NCI-H2029 treated with DMSO at 0.1 percent for 48 hours (cell line): Measurements from ENCODE around the gene EFS.

ENCODE experiments used
- DNase-seq: peaks from one replicate; lab custom pipeline; 2025; lab: John Stamatoyannopoulos, UW

The EFS gene

DNA sequence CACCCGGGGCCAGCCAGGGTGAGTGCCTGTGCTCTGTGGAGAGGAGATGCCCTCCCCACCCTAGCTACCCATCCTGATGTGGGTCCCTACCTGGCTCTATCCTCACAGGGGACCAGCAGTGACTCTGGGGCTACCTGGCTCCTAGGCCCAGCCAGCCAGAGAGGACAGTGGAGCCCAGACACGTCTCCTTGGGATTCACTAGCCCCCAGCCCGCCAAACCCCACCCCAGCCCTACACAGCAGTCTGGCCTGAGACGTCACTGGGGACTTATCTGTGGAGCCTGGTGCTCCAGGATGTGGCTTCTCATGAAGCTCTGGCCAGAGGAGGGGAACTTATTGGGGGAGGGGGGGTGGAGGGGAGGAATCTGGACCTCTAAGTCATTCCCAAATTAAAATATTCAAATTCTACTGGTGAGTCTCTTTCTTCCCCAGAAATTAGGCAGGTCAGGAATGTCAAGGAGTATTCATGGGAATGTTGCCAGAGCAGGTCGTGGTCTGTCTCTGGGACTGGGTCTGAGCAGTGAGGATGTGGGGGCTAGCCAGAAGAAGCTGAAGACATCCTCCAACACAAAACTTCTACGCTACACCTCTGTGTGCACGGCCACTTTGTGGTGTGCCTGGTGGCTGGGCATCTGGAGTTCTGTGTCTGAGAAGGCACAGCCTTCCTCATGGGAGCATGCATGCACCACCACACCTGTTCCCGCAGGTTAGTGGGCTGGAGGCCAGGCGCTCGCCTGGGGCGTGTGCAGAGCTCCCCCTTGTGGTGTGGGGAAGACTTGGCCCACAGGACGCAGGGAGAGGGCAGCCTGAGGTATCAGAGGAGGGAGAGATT is 14.6 kb upstream of the EFS start:
- peak; percentile 99 for DNase-seq

DNA sequence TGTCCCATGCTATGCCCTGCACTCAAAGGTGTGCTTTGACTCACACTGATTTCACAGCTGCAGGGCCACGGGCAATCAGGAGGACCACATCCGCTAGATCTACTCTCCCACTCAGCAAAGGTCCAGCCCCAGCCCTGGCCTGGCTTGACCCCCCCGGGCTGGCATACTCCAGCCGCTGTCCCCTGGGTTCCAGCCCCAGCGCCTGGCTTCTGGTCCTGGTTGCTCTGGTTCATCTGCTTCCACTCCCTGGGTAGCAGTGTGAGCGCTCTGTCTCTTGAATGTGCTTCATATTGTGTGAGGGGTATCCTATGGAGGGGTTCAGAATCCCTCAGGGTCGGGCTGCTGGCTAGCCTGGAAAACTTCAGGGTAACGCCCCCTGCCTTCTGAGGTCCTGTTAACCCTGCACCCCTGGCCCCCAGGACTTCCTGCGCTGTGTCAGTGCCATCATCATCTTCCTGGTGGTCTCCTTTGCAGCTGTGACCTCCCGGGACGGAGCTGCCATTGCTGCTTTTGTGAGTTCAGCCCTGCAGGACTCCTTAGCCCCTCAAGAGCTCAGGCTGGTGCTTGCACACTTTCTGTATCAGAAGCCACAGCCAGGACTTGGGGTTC is 13.7 kb upstream of the EFS start:
- DNase-seq, result no peak

DNA sequence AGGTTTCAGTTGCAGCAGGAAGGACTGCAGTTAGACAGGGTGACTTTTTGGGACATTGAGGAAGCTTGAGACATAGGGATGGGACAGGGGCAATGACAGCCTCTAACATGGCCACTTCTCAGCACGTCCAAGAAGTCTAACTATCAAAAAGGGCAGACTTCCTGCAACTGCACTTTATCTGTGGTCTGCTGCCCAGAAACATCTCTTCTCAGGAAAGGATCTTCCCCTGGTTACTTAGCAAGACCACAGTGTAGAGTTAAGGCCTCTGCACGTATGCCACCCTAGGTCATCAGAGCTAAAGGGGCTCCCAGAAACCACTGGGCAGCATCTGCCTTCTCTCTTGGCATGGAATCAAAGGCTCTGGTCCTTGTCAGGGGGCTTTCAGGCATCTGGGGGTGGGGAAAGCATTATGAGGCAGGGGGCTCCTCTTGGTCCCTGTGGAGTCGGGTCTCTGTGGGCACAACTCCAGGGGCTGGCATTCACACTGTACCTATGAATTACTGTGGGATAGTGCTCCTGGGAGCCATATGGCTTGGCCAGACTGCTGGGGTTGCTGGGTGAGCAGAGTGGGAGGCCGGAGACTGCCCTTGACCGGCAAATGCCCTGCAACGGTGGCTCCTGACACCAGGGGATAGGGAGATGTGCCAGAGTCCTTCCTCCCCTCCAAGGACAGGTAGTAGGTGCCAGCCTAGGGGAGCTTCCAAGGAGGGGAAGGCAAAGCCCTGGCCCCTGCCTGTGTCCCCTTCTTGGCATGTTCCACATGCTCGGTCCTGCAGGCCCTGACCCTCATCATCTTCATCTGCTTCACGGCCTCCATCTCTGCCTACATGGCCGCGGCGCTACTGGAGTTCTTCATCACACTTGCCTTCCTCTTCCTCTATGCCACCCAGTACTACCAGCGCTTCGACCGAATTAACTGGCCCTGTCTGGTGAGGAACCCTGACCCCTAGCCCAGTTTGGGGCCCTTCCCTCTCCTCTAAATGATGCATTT is 12.9 kb upstream of the EFS start:
- no peak for DNase-seq

DNA sequence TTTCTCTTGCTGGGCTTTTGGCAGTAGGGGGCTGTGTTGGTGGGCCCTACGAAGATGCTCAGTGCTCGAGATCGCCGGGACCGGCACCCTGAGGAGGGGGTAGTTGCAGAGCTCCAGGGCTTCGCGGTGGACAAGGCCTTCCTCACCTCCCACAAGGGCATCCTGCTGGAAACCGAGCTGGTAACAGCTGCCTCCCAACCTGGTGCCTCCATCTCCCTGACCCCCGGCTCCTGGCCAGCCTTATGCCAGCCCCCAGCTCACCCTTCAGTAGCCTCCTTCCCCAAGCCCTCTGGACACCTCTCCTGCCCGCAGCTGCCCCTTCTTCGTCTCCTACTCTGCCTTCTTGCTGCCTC is 12.2 kb upstream of the EFS start:
- no peak for DNase-seq

DNA sequence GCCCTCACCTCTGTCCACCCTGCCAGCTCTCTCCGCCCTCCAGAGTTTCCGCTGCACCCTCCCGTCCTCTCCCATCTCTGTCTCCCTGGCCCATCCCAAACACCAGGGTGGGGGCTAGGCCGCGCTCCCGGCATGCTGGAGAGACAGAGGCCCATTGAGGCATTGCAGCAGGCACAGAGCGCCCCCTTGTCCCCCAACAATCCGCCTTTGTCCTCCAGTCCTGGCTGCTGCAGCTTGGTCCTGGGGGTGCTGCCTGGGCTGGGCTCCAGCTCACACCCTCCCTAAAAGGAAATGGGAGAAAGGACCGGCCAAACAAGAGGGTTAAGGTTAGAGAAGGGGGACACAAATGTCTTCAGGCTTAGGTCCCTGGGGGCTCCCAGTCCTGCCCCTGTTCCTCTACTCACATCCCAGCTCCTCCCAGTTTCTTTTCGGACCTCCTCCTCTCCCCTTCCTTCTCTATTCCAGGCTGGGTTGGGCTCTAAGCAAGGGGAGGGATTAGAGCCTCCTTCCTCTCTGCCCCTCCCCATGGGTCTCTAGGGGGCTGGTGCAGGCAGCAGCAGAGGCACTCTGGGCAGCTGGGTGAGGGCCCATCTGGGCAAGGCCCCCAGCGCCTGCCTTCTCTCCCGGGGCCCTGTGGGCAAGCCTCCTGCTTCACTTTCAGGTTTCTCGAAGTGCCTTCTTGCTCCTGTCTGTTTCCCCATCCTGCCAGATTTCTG is 11.7 kb upstream of the EFS start, which contains the start of gene CMTM5:
CMTM5 (plus strand) TSS at position 565 of the 716 bp plus-strand sequence. CDS start 206 bp downstream, outside the sequence.
- no peak for DNase-seq

DNA sequence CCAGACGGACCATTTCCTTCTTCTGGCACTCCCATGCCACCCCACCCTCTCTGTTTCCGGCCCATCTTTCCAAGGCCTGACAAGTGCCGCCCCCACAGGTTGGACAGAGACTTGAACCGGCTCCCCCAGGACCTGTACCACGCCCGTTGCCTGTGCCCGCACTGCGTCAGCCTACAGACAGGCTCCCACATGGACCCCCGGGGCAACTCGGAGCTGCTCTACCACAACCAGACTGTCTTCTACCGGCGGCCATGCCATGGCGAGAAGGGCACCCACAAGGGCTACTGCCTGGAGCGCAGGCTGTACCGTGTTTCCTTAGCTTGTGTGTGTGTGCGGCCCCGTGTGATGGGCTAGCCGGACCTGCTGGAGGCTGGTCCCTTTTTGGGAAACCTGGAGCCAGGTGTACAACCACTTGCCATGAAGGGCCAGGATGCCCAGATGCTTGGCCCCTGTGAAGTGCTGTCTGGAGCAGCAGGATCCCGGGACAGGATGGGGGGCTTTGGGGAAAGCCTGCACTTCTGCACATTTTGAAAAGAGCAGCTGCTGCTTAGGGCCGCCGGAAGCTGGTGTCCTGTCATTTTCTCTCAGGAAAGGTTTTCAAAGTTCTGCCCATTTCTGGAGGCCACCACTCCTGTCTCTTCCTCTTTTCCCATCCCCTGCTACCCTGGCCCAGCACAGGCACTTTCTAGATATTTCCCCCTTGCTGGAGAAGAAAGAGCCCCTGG is 10.7 kb upstream of the EFS start:
- DNase-seq, result no peak

DNA sequence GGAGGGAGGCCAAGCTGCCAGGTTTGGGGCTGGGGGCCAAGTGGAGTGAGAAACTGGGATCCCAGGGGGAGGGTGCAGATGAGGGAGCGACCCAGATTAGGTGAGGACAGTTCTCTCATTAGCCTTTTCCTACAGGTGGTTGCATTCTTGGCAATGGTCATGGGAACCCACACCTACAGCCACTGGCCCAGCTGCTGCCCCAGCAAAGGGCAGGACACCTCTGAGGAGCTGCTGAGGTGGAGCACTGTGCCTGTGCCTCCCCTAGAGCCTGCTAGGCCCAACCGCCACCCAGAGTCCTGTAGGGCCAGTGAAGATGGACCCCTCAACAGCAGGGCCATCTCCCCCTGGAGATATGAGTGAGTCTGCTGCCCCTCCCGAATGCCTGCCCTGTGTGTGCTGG is 8.1 kb upstream of the EFS start:
- DNase-seq, result no peak

DNA sequence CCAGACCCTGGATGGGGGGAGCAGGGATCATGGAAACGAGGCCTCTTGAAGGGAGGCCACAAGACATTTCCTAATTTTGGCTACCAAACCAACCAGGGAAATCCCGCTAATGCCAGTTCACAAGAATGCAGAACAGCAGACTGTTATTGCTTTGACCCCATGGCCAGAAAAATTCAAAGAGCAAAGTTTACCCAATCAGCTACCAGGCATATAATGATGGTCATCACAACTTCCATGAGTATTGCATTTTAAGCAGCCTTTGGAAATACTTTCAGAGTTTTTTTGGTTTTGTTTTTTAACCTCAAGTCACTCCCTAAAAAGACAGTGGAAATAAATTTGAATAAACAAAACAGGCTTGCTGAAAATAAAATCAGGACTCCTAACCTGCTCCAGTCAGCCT is 7.5 kb upstream of the EFS start, which contains the start of gene IL25:
IL25 (plus strand) TSS at position 301 of the 400 bp plus-strand sequence.
- no peak for DNase-seq

DNA sequence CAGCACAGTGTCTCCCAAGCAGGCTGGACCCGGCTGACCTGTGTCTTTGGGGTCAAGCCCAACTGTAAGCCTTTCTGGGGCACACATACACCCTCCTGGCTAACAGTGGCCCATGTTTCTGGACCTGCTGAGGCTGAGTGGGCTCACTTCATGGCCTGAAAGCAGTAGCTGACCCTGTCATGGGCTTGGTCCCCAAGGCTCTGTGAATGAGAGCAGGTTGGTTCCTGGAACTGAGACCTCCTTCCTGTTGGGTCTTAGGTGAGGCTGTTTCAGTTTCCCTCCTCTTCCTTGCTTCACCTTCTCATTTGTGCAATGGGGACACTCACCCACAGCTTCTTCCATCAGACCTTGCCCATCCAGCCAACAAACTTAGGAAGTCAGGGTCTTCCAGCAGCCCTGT is 6.9 kb upstream of the EFS start:
- no peak for DNase-seq

DNA sequence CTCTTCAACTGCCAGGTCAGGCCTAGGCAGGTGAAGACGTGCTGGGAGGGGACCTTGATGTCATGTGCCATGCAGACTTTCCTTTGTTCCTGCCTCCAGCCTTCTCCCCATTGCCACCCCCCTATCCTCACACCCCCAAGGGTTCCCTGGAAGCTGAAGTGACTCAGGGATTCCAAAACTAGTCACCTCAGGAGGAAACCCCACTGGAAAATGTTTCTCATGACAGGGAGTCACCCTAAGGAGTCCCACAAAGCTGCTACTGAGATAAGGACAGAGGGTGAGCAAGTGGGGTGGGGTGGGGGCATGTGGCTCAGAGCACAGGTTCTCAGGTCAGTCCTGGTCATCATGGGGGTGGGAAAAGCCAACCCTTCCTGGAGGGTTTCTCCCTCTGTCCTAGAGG is 5.2 kb upstream of the EFS start:
- DNase-seq, result no peak

DNA sequence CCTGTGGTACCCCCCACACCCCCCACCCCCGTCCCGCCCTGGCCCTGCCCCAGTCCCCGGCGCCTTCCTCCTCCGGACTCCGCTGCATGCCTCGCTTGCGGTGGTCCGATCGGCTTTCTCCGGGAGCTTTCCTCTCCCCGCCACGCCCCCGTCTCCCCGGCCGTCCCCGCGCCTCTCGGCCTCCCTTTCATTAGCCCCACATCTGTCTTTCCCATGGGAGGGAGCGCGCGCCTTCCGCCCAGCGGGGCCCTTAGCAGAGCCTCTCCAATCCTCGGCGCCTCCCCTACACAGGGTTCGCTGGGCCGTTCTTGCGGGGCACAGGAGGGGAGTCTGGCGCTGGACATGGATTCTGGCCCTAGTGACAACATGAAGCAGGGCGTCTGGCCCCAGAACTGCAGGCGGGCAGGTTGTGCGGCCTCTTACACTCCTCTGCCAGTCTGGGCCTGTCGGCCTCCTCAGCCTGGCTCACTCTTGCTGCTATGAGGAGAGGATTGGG is 1.5 kb upstream of the EFS start:
- no peak for DNase-seq

DNA sequence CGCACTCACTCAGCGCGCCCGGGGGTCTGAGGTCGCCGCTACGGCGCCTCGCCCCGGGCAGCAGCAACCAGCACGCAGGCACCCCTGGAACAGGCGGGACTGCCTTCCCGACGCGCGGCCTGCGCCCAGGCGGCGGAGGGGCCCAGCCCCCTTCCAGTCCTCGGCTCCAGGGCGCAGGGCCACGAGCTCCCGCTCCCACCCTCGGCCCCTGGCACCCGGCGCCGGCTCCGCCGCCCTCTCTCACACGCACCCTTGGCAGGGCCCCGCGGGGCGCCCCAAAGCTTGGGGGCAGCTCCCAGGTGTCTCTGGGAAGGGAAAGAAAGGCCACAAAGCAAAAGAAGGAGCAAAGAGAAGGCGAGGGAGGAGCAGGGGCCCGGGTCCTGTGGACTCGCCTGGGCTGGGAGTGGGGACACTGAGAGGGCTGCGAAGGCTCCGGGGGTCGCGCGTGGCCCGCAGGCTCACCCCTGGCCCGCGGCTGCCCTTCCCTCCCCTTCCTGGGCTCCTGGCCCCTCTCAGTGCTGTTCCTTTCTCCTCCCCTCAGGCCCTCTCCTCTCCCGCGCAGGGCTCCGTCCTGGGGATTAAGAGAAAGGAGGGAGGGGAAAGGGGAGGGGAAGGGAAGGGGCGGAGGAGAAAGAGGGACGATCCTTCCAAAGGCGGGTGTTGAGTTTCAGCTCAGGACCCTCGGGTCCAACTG is 907 bp upstream of the EFS start:
- no peak for DNase-seq

DNA sequence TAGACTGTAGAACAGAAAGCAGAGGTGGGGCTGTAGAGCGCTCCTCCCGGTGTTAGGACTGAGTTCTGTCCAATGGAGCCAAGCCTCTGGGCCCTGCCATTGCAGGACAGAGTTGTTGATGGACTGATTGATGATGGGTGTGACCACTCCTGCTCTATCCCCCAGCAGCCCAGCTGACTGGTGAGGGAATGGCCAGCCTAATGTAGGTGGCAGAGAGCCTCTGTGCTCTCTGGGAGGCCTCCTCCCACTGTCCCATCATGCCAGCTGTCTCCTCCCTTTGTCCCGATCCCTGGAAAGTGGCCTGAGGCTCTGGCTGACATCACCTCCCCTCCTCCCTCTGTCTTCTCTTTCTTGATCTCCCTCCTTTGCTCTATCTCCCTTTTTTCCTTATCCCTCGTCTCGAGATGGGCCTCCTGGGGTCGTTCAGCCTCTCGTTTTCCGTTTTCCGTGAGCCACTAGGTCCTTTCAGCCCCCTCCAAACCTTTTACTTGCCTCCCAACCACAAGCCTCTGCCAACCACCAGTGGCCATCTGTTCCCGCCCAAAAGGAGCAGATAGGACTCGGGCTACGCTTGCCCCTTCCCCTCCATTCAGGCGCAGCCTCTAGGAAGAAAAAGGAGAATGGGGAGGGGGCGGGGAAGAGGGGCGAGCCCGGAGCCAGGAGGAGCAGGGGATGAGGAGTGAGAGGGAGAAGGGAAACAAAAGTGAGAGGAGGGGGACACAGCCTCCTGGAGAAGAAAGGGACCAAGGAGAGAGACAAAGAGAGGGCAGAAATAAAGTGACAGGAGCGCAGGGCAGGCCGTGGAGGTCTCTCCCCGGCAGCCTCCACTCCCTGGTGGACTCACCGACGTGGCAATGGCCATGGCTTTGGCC is 572 bp downstream of the EFS start:
- no peak for DNase-seq

DNA sequence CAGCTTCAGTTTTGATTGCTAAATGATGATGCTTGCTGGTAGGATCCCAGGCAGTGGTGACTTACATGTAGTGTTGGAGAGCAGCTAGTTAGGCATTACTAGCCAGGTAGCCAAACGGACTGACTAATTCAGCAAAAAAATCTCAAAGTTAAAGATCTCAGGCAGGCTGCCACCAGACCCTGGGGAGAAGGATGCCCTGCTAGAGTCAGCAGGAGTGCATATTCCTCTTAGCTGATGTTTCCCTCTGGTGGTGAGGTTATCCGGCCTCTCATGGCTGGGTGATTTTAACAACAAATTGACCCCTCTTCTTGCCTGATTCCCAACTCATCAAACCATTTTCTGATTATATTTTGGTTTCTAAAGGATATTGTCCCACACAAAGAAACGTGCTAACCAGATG is 2.8 kb downstream of the EFS start:
- DNase-seq, result no peak

DNA sequence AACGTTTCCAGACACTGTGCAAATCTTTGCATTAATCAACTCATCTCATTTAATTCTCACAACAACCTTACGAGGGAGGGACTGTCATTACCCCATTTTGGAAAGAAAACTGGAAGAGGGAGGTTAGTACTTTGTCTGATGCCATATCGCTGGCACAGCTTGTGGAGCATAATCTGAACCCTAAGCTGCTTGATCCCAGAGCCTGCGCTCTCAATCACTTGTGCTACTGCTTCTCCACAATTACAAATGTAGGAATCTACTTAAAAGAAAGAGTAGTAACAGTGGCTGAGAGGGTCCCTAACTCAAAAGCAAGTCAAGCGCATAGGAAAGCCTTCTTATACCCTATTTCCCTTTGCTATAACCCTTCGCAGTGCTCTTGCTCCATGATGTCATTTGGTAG is 3.2 kb downstream of the EFS start:
- DNase-seq, result no peak

DNA sequence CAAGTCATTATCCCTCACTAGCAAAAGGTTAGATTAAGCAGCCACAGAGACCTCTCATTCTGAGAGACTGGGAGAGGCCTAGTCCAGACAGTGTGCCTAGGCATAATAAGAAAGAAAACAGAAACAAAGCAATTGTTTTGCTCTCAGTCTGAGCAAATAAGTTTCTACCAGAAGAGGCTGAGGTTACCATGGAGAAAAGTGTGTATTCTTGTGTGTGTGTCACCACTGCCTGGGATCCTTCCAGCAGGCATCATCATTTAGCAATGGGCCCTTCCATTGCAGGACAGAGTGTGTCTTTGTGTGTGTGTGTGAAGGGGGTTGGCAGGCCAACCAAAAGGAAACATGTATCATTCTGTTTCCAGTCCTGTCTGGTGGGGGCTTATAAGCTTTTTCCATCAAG is 3.7 kb downstream of the EFS start:
- DNase-seq, result no peak

DNA sequence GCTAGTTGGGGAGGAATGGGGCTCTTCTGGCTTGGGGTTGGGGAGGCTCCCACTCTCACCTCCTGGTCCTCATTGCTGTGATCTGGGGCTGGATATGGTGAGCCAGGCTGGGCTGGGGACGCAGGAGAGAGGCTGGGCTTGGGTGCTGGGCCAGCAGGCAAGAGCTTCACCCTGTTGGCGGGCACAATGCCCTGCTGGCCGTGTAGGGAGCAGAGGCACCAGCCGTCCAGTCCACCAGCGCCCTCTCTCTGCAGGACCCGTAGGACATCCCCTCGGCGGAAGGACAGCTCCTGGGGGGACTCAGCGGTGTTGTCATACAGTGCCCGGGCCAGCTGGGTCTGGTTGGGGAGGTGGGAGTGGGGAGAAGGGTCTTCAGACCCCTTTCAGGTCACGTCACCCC is 4.5 kb downstream of the EFS start:
- DNase-seq, result no peak

DNA sequence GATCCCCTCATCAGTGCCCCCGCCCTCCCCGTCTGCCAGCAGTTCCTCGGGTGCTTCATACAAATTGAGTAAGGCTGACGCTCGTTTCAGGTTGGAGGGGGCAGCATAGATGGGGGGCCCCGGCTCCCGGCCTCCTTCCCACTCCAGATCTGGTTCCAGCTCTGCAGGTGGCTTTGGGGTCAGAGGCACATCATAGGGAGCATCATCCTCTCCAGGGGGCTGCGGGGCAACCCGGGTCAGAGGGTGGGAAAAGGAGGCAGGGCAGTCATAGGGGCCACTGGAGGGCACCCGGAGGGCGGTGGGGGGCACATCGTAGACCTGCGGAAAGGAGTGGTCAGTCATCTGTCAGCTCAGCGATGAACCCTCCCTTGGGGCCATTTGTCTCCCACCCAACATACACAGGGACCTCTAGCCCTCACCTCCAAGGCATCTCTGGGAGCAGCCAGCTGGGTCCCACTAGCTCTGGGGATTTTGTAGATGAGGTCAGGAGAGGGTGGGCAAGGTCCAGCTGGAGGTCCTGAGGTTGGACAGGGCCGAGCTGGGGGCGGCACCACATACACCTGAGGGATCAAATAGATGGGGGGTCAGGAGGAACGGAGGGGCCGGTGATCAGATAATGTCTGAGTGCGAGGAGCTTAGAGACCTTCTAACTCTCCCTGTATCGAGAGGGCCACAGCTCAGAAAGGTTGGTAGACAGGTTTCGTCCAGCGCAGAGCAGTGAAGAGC is 5.1 kb downstream of the EFS start:
- no peak for DNase-seq

DNA sequence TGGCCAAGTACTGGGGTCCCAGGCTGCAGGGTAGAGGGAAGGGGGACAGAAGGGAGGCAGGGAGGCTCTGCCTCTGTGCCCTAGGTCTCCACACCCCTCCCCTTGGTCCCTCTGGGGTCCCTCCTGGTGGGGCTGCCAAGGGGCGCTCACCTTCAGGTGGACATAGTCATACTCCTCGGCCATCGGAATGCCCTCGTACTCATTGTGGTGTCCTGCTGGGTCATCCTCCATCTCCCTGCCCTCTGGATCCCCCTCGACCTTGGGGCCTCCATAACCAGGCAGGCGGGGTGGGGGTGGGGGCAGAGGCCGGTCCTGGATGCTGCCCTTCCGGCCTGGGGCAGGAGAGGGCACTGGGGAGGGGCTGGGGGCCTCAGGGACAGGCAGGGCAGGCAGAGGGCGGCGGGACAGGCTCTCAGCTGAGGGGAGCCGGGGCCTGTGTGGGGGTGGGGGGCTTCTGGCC is 5.8 kb downstream of the EFS start:
- no peak for DNase-seq
